Activated CD4-positive, alpha-beta T cell treated with anti-CD3 and anti-CD28 coated beads for 36 hours (primary cell): Measurements from ENCODE around the gene EIF4EBP2. TPM values are rescaled to one million over a fixed set of nuclear protein-coding genes. Genes with fewer than 3 reads are reported as not detected.
A peak's percentile ranks its signal among the peaks of the same experiment; 100 is the strongest.

ENCODE experiments used
- ATAC-seq: fragments of 200-7000 bp; cut with Tn5 transposase; one replicate; pipeline ENCODE4 v1.10.0; 2021; ENCODE audit warnings: mild to moderate bottlenecking, moderate library complexity
- CTCF ChIA-PET: fragments of 350-600 bp; sonication (Branson Sonifier 250); formaldehyde crosslinking; loops from one replicate; lab custom pipeline; 2021; ENCODE audit warnings: antibody characterized with exemption; lab: Charles Lee
- POLR2A ChIA-PET: fragments of 350-600 bp; sonication (Branson Sonifier 250); formaldehyde crosslinking; loops from one replicate; lab custom pipeline; 2021; ENCODE audit warnings: antibody characterized with exemption, inconsistent platforms; lab: Charles Lee
- DNase-seq: peaks from one replicate; pipeline ENCODE4 v3.0.0-alpha.2; 2020
- H3K27ac Mint-ChIP-seq: one replicate; pipeline ENCODE4 v1.8.0; 2021; ENCODE audit warnings: mixed read lengths
- H3K27me3 Mint-ChIP-seq: one replicate; pipeline ENCODE4 v1.8.0; 2021; ENCODE audit warnings: mixed read lengths
- H3K36me3 Mint-ChIP-seq: one replicate; pipeline ENCODE4 v1.8.0; 2021; ENCODE audit warnings: low read depth, mixed read lengths
- H3K4me1 Mint-ChIP-seq: one replicate; pipeline ENCODE4 v1.8.0; 2021; ENCODE audit warnings: mixed read lengths
- H3K4me3 Mint-ChIP-seq: one replicate; pipeline ENCODE4 v1.8.0; 2021; ENCODE audit warnings: mild to moderate bottlenecking, moderate library complexity, mixed read lengths
- H3K9me3 Mint-ChIP-seq: one replicate; pipeline ENCODE4 v1.8.0; 2021; ENCODE audit warnings: low read depth, mixed read lengths
- intact Hi-C, 2 experiments: fragments of 100-400 bp; cut with DNase I in 1 of 2; cut with micrococcal nuclease in 1 of 2; formaldehyde crosslinking; loops; one replicate each; pipeline versions ENCODE4 v1.14.2 to v1.15.1; 2022 to 2024; cut with DNase I, micrococcal nuclease
- total RNA-seq, 2 experiments: library from RNA; stranded (reverse); gene quantifications; one replicate each; pipeline ENCODE4 v1.2.3, GENCODE V29; 2021

The EIF4EBP2 gene
- total RNA-seq, 2 experiments from 2014 or later, result 24.4 to 27.7 TPM

GRCh38 chr10:70459774-70460490, 56.0 kb downstream of the EIF4EBP2 start:
- POLR2A ChIA-PET, result no interaction called here
- Mint-ChIP-seq H3K9me3 (no peaks in the 10 kb centered on the region), H3K27me3 (peaks cover 32% of the 10 kb centered on the region), H3K4me3 (no peak overlapping the region), H3K4me1 (peaks cover 9% of the 10 kb centered on the region), H3K27ac (no peak overlapping the region), H3K36me3 (no peaks in the 10 kb centered on the region)
- intact Hi-C loops, result loop anchor here in 1 of 2 experiments (5.0 kb wide), 1 partner anchor 78 kb away; the partner anchor contains the start of gene LRRC20
- CTCF ChIA-PET, result interaction anchor here (0.6 to 3.2 kb wide), 4 partner anchors 14 to 442 kb away, joined by 3 to 15 read pairs (median 9); no protein-coding TSS in a partner anchor
- no peak for DNase-seq
- no peak for ATAC-seq

- intact Hi-C loops, result loop anchor here (1.0 kb wide), 2 partner anchors 79 to 298 kb away; no protein-coding TSS in a partner anchor
- H3K27ac Mint-ChIP-seq, result no peak overlapping the region
- DNase-seq (peak; percentile 73), ATAC-seq (peak; percentile 80)
- no peak overlapping the region for H3K4me3 Mint-ChIP-seq
- no peaks in the 10 kb centered on the region for H3K9me3 Mint-ChIP-seq
- H3K36me3 Mint-ChIP-seq, result no peaks in the 10 kb centered on the region
- peaks cover 27% of the 10 kb centered on the region for H3K27me3 Mint-ChIP-seq
- CTCF ChIA-PET, result interaction anchor here (0.5 to 3.2 kb wide), 36 partner anchors 9 to 361 kb away, joined by 3 to 15 read pairs (median 3); no protein-coding TSS in a partner anchor
- POLR2A ChIA-PET, result no interaction called here
- H3K4me1 Mint-ChIP-seq, result peaks cover 9% of the 10 kb centered on the region
Observed at GRCh38 chr10:70461397-70462348, 57.7 kb downstream of the EIF4EBP2 start.

GRCh38 chr10:70462349-70462984, 58.5 kb downstream of the EIF4EBP2 start:
- POLR2A ChIA-PET, result no interaction called here
- Mint-ChIP-seq H3K4me1 (peaks cover 9% of the 10 kb centered on the region), H3K9me3 (no peaks in the 10 kb centered on the region), H3K36me3 (no peaks in the 10 kb centered on the region), H3K27me3 (peaks cover 21% of the 10 kb centered on the region), H3K4me3 (no peak overlapping the region), H3K27ac (no peak overlapping the region)
- ATAC-seq (no peak), DNase-seq (no peak)
- intact Hi-C loops, result no loop called here
- CTCF ChIA-PET, result interaction anchor here (0.7 to 3.2 kb wide), 17 partner anchors 14 to 362 kb away, joined by 3 to 15 read pairs (median 3); no protein-coding TSS in a partner anchor

- Mint-ChIP-seq H3K27ac (no peak overlapping the region), H3K36me3 (no peaks in the 10 kb centered on the region), H3K4me3 (no peak overlapping the region), H3K27me3 (peaks cover 4% of the 10 kb centered on the region), H3K9me3 (no peaks in the 10 kb centered on the region), H3K4me1 (no peaks in the 10 kb centered on the region)
- intact Hi-C loops, result no loop called here
- DNase-seq (no peak), ATAC-seq (no peak)
- CTCF ChIA-PET, result no interaction called here
- POLR2A ChIA-PET, result no interaction called here
Observed at GRCh38 chr10:70465278-70465677, 61.3 kb downstream of the EIF4EBP2 start.

- Mint-ChIP-seq H3K27ac (no peak overlapping the region), H3K9me3 (no peaks in the 10 kb centered on the region), H3K27me3 (no peaks in the 10 kb centered on the region), H3K4me1 (no peaks in the 10 kb centered on the region), H3K4me3 (no peak overlapping the region), H3K36me3 (no peaks in the 10 kb centered on the region)
- intact Hi-C loops, result no loop called here
- no peak for DNase-seq
- ATAC-seq, result no peak
- CTCF ChIA-PET, result interaction anchor here (1.3 kb wide), 1 partner anchor 24 kb away, joined by 5 read pairs; the partner anchor contains the start of gene NODAL
- POLR2A ChIA-PET, result no interaction called here
Observed at GRCh38 chr10:70465832-70466231, 61.9 kb downstream of the EIF4EBP2 start.

- DNase-seq (no peak), ATAC-seq (no peak)
- ChIA-PET POLR2A (no interaction called here), CTCF (interaction anchor here (1.3 kb wide), 1 partner anchor 25 kb away, joined by 5 read pairs; the partner anchor contains the start of gene NODAL)
- intact Hi-C loops, result no loop called here
- no peaks in the 10 kb centered on the region for H3K36me3 Mint-ChIP-seq
- H3K4me3 Mint-ChIP-seq, result no peak overlapping the region
- H3K27me3 Mint-ChIP-seq, result no peaks in the 10 kb centered on the region
- no peaks in the 10 kb centered on the region for H3K4me1 Mint-ChIP-seq
- no peak overlapping the region for H3K27ac Mint-ChIP-seq
- H3K9me3 Mint-ChIP-seq, result no peaks in the 10 kb centered on the region
Observed at GRCh38 chr10:70466951-70467350, 63.0 kb downstream of the EIF4EBP2 start.

GRCh38 chr10:70472799-70473454, 69.0 kb downstream of the EIF4EBP2 start:
- Mint-ChIP-seq H3K4me1 (peaks cover 23% of the 10 kb centered on the region), H3K27ac (no peak overlapping the region), H3K27me3 (peaks cover 22% of the 10 kb centered on the region), H3K36me3 (no peaks in the 10 kb centered on the region), H3K4me3 (no peak overlapping the region), H3K9me3 (no peaks in the 10 kb centered on the region)
- POLR2A ChIA-PET, result no interaction called here
- intact Hi-C loops, result no loop called here
- DNase-seq (no peak), ATAC-seq (no peak)
- CTCF ChIA-PET, result interaction anchor here (1.8 kb wide), 1 partner anchor 9 kb away, joined by 4 read pairs; no protein-coding TSS in a partner anchor

- ChIA-PET POLR2A (no interaction called here), CTCF (no interaction called here)
- intact Hi-C loops, result loop anchor here (5.0 kb wide), 3 partner anchors 72 to 343 kb away; partner anchors contain the start of genes EIF4EBP2 (in 1 of the 2) and SGPL1 (in 1 of the 2)
- no peak overlapping the region for H3K27ac Mint-ChIP-seq
- ATAC-seq (no peak), DNase-seq (no peak)
- no peaks in the 10 kb centered on the region for H3K9me3 Mint-ChIP-seq
- peaks cover 22% of the 10 kb centered on the region for H3K27me3 Mint-ChIP-seq
- no peak overlapping the region for H3K4me3 Mint-ChIP-seq
- H3K36me3 Mint-ChIP-seq, result no peaks in the 10 kb centered on the region
- peaks cover 28% of the 10 kb centered on the region for H3K4me1 Mint-ChIP-seq
Observed at GRCh38 chr10:70474780-70475179, 70.8 kb downstream of the EIF4EBP2 start.

- H3K27me3 Mint-ChIP-seq, result peaks cover 22% of the 10 kb centered on the region
Observed at GRCh38 chr10:70475661-70476060, 71.7 kb downstream of the EIF4EBP2 start.

More at GRCh38 chr10:70475661-70476060, 71.7 kb downstream of the EIF4EBP2 start:
- intact Hi-C loops, result loop anchor here (5.0 kb wide), 3 partner anchors 73 to 342 kb away; partner anchors contain the start of genes EIF4EBP2 (in 1 of the 2) and SGPL1 (in 1 of the 2)
- POLR2A ChIA-PET, result no interaction called here
- peak; percentile 44 for DNase-seq
- ATAC-seq, result no peak
- no peaks in the 10 kb centered on the region for H3K9me3 Mint-ChIP-seq
- no peak overlapping the region for H3K4me3 Mint-ChIP-seq
- peaks cover 37% of the 10 kb centered on the region for H3K4me1 Mint-ChIP-seq
- CTCF ChIA-PET, result interaction anchor here (0.7 to 1.2 kb wide), 3 partner anchors 15 to 67 kb away, joined by 3 read pairs; no protein-coding TSS in a partner anchor
- H3K27ac Mint-ChIP-seq, result no peak overlapping the region
- H3K36me3 Mint-ChIP-seq, result peaks cover 2% of the 10 kb centered on the region
